Hematopoietic multipotent progenitor cell (in vitro differentiated cells): ENCODE data around the gene YTHDF2. TPM values are rescaled to one million over a fixed set of nuclear protein-coding genes. Genes with fewer than 3 reads are reported as not detected.
A peak's percentile ranks its signal among the peaks of the same experiment; 100 is the strongest.

ENCODE experiments used
- DNase-seq, 3 donors: peaks; one replicate each; pipeline ENCODE4 v3.0.0-alpha.2; 2011 to 2015; ENCODE audit warnings: low read depth in 2 of 3, low spot score in 2 of 3
- small RNA-seq: library from RNA; depleted of rRNA; stranded (forward); fragments of <200 nt; gene quantifications from one replicate; pipeline ENCODE3, GENCODE V24; 2012
- total RNA-seq: library from RNA; depleted of rRNA; stranded (reverse); fragments of >200 nt; gene quantifications from one replicate; pipeline ENCODE4 v1.2.3, GENCODE V29; 2012

The YTHDF2 gene
- total RNA-seq, 1 donor, result 69.5 TPM

DNA sequence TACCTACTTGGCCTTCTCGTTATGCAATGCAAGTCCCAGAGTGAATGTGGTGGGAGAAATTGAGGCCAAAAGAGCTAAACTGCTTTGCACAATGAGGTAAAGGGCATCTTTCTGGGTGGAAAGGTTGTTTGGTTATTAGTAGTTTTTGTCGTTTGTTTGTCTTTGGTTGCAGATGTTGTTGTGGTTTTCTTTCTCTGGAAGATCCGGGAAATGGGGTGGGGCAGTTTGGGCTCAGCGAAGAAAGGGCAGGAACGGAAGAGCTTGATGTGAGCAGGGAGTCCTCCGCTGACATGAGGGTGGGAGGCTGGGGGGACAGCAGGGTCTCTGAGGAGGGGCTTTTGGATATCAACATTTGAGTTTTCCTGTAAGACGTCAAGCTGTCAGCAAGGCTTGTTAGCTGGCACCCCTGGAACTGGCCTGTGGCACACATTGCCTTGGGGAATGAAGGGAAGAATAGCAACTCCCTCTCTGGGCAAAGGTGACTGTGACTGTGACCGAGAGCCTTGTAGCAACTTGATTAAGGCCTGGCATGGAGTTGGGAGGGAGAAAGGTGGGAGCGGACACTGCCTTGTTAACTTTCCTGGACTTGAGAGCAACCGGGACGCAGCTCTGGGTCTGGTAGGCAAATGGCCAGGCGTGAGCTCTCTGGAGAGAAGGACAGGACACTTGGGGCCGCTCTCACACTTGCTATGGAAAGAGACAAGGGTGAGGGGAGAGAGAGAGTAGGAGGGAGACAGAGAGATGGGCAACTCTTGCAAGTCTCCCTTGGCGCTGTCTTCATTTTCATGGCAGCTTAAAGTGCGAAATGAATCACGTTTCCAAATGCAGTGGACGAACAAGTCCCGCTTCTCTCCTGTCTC lies 59.8 kb downstream of the YTHDF2 start:
- no peak for DNase-seq

- DNase-seq, result no peak
Observed at GRCh38 chr1:28800324-28800723, 63.6 kb downstream of the YTHDF2 start.

- no peak for DNase-seq
Observed at GRCh38 chr1:28801461-28801860, 64.7 kb downstream of the YTHDF2 start.

- DNase-seq, result no peak
Observed at GRCh38 chr1:28803051-28803450, 66.3 kb downstream of the YTHDF2 start.

- DNase-seq, result no peak
Observed at GRCh38 chr1:28803662-28804061, 66.9 kb downstream of the YTHDF2 start.

- no peak for DNase-seq
Observed at GRCh38 chr1:28804071-28804470, 67.3 kb downstream of the YTHDF2 start.

GRCh38 chr1:28807046-28807445 lies 70.3 kb downstream of the YTHDF2 start:
- no peak for DNase-seq

GRCh38 chr1:28807986-28808385 lies 71.2 kb downstream of the YTHDF2 start:
- DNase-seq, result no peak

DNA sequence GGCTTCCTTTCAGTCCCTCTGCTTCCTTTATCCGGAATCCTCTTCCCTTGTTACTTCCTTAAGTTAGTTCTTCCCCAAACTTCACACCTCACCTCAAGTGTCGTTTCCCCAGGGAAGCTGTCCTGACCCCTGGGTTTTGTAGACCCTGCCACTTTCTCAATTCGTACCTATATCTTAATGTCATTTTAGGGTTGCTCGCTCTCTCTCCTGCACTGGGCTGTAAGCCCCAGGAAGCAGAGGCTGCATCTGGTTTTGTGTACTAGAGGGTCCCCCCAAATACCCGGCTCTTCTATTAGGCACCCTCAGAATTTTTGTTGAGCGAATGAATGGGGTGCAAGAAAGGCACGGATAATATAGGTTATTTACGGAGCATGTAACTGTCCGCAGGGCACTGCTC lies 74.6 kb downstream of the YTHDF2 start:
- no peak for DNase-seq

GRCh38 chr1:28811766-28812668 lies 75.3 kb downstream of the YTHDF2 start, which contains the start of gene OPRD1:
OPRD1 (plus strand) TSS chr1:28812170; CDS start chr1:28812384, 214 bp downstream.
- no peak for DNase-seq

DNA sequence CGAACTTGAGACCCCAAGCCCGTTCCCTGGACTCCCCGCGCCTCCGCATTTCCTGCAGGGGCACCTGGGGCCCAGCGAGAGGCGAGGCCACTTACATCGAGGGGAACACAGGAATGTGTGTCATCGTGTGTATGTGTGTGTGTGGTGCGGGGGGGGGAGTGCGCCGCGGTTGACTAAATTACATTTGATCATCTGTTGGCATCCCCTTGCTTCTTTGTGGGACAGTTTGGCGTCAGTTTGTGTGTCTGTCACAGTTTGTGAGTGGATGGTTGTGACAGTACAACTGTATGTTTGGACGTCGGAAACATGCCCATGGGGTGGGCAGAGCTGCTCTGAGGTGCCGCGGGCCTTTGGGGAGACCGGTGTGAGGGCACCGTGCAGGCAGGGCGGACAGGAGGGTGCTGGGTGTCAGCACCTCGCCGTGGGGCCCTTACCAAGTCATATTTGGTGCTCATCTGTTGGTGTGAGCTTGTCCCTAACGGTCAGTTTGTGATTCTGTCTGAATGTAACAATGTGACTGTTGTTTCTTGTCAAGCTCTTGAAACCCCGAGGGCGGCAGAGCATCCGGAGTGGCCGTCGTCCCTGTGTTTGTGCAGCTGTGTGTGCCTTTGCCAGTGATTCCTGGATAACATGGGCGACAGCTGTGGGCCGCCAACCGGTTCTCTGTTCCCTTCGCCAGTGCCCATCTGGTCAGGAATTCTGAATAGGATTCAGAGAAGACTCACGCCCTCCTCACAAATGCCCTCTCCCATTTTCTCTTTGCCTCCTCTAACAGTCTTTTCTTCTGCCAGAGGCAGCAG lies 76.1 kb downstream of the YTHDF2 start:
- no peak for DNase-seq

- no peak for DNase-seq
Observed at GRCh38 chr1:28813931-28814465, 77.3 kb downstream of the YTHDF2 start.

GRCh38 chr1:28815533-28816185 lies 78.9 kb downstream of the YTHDF2 start:
- DNase-seq, result peak in 1 of 3 donors; percentile 45

DNA sequence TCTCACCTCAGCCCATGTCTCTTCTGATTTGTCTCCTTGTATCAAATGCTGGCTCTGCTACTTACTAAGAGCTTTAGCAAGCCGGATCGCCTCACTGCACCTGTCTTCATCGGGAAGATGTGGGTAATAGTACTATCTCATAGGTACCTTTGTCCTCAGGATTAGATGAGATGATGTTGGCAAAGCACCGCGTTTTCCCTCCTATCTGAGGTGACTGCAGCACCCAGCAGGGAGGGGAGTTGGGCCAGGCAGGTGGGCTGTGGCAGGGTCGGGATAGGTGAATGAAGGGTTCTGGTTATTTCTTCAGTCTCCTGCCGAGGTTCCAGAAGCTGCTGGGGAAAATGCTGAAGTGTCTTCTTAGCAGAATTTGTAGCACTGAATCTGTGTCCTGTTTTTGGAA lies 80.4 kb downstream of the YTHDF2 start:
- no peak for DNase-seq

DNA sequence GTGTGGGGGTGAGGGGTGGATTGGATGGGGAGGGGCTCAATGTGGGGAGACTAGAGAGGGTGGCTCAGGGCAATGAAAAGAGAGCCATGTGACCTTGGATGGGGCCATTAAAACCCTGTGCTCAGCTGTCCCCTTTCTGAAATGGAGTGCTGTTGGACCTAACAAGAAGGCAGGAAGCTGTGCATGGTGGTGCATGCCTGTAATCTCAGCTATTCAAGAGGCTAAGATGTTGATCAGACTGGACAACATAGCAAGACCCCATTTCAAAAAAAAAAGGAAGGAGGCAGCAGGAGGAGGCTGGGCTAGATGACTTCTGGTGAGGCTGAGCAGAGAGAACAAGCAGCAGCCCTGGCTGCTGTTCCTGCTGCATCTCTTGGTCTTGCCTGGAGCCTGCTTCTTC lies 82.3 kb downstream of the YTHDF2 start:
- DNase-seq, result no peak

Small RNA genes within 50 kb of the gene (small RNA-seq; reads per million reads assigned to genes)
- not detected for gene RF00422

Other genes with a start within 250 kb of the YTHDF2 start
- 56.0 TPM for gene RCC1, start 230.9 kb upstream of the YTHDF2 start, total RNA-seq
- gene TRNAU1AP, start 183.9 kb upstream of the YTHDF2 start, total RNA-seq, result 20.2 TPM
- gene RAB42, start 144.7 kb upstream of the YTHDF2 start, total RNA-seq, result 1.6 TPM
- gene TAF12, start 93.9 kb upstream of the YTHDF2 start, total RNA-seq, result 14.0 TPM
- gene RNU11, start 88.3 kb upstream of the YTHDF2 start, total RNA-seq, result under 0.01 TPM
- gene GMEB1, start 68.2 kb upstream of the YTHDF2 start, total RNA-seq, result 12.7 TPM
- not detected for gene OPRD1, start 75.2 kb downstream of the YTHDF2 start, total RNA-seq
- gene EPB41, start 177.6 kb downstream of the YTHDF2 start, total RNA-seq, result 63.3 TPM